ENCODE measurements around the gene CCDC85C. TPM values are rescaled to one million over a fixed set of nuclear protein-coding genes. Genes with fewer than 3 reads are reported as not detected.

CCDC85C gene
- total and polyA plus RNA-seq, 2 of the 8 experiments (the other 6 are each of a cell fraction or from before 2014, with no cell fraction given) = 16.8 to 35.8 TPM

DNA sequence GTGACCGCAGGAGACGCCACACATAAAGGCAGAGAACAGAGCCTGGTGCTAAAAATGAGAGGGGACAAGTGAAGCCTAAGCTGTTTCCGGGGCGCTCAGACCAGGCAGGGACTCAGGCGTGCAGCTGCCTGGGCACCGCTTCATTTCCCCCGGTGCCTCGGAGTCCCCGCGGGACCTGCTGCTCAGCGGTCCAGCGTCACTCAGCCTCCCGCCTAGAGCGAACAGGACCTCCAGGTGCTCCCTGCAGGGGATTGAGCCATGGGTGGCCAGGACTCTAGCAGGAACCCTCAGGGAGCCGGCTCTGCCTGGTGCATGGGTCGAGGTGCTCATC is 31.0 kb downstream of the CCDC85C start:
- ChIA-PET POLR2A (ENCODE audit: partially characterized antibody) (interaction anchor here (1.5 to 1.7 kb wide), 2 partner anchors 11 to 57 kb away, joined by 3 read pairs; no protein-coding TSS in a partner anchor), CTCF (ENCODE audit: partially characterized antibody) (interaction anchor here (0.9 to 6.2 kb wide), 15 partner anchors 8 to 115 kb away, joined by 3 to 35 read pairs (median 4); no protein-coding TSS in a partner anchor)
- DNase-seq (ENCODE audit: low read depth in 1 of 2, low spot score in 2 of 2) (no peak), FAIRE-seq (no peak)
- no peak overlapping the region for H3K27ac ChIP-seq (ENCODE audit: low read depth, low read length)
- H3K9me3 ChIP-seq (ENCODE audit: insufficient read depth in 2 of 2, low read depth in 1 of 2, low read length in 1 of 2) = no peaks in the 10 kb centered on the region
- H2BK5ac ChIP-seq (ENCODE audit: low read depth, low read length) = no peak overlapping the region
- peak overlapping the region; percentile 81 for H4K8ac ChIP-seq (ENCODE audit: extremely low read depth, insufficient read depth, low read length)
- H3K79me2 ChIP-seq (ENCODE audit: control insufficient read depth in 1 of 2, insufficient read depth in 2 of 2, low read length in 2 of 2) = peaks cover 0 to 67% of the 10 kb centered on the region in 2 experiments; a peak in 3 of 4 replicates
- H3K23me2 ChIP-seq (ENCODE audit: low read depth, low read length) = no peaks in the 10 kb centered on the region
- no peak overlapping the region for H3K14ac ChIP-seq (ENCODE audit: insufficient read length)
- peak overlapping the region; percentile 90; the same call in 1 of the 2 replicates for H2AK5ac ChIP-seq (ENCODE audit: low read depth, low read length)
- no peak overlapping the region for H3K4ac ChIP-seq (replicated peaks; ENCODE audit: insufficient read length, low read depth, low read length)
- H2BK12ac ChIP-seq (ENCODE audit: low read depth, low read length) = 0 out of 2 replicates have a peak overlapping the region, but pooled peaks have one; percentile 70
- no peak overlapping the region; the same call in 1 of the 2 replicates for H2BK15ac ChIP-seq (ENCODE audit: low read length)
- peaks cover 40% of the 10 kb centered on the region for H3K79me1 ChIP-seq (ENCODE audit: low read depth, low read length)
- no peak overlapping the region for H3K4me2 ChIP-seq (ENCODE audit: insufficient read depth in 1 of 2, low read depth in 2 of 2, low read length in 2 of 2)
- no peak overlapping the region for H4K5ac ChIP-seq (ENCODE audit: insufficient read length, low read depth, low read length)
- no peak overlapping the region for H2AFZ ChIP-seq (ENCODE audit: low read length)
- H3K27me3 ChIP-seq (replicated peaks in 1 of 4; ENCODE audit: control insufficient read depth in 3 of 4, extremely low read depth in 1 of 4, insufficient read depth in 3 of 4, low read length in 3 of 4) = peaks cover 0 to 3% (median 0%) of the 10 kb centered on the region in 4 experiments; a peak in 2 of 7 replicates
- peak overlapping the region; percentile 72 for H4K91ac ChIP-seq (replicated peaks; ENCODE audit: insufficient read length, low read length)
- no peak overlapping the region; the same call in 1 of the 2 replicates for H3K18ac ChIP-seq (ENCODE audit: extremely low read depth, low read length)
- no peak overlapping the region for H2BK20ac ChIP-seq (ENCODE audit: low read length)
- 86% methylated on average over 16 of the region's 16 CpGs; no CpG with 5 or more reads in 1 of the 2 experiments for WGBS, 2 experiments (ENCODE audit: extremely low coverage in 1 of 2, insufficient coverage in 1 of 2, insufficient read length in 1 of 2, insufficient replicate concordance in 2 of 2, low coverage in 1 of 2, low lambda C conversion rate in 2 of 2, missing lambda C conversion rate in 1 of 2)
- no peaks in the 10 kb centered on the region for H3K36me3 ChIP-seq (ENCODE audit: control insufficient read depth in 2 of 4, insufficient read depth in 4 of 4, low read length in 3 of 4)
- H4K20me1 ChIP-seq (replicated peaks in 1 of 2; ENCODE audit: control insufficient read depth in 1 of 2, insufficient read depth in 2 of 2, low read length in 2 of 2) = peaks cover 17 to 38% of the 10 kb centered on the region in 2 experiments
- H3K9ac ChIP-seq (replicated peaks in 1 of 4; ENCODE audit: extremely low read depth in 1 of 4, low read depth in 3 of 4, low read length in 3 of 4) = no peak overlapping the region
- no peak overlapping the region for H3K23ac ChIP-seq (ENCODE audit: insufficient read length)
- H3K56ac ChIP-seq (replicated peaks; ENCODE audit: insufficient read length, low read depth, low read length) = no peak overlapping the region
- no peak overlapping the region for H2BK120ac ChIP-seq (replicated peaks; ENCODE audit: low read depth, low read length)
- peaks cover 28 to 79% (median 65%) of the 10 kb centered on the region in 4 experiments for H3K4me1 ChIP-seq (replicated peaks in 1 of 4; ENCODE audit: control insufficient read depth in 3 of 4, insufficient read depth in 4 of 4, low read length in 3 of 4)
- no peak overlapping the region for H3K4me3 ChIP-seq (ENCODE audit: extremely low read depth in 1 of 4, insufficient read depth in 2 of 4, low read depth in 3 of 4, low read length in 4 of 4)
- no peak for TF ChIP-seq RAD21 (IDR thresholded peaks at IDR 0.05 in 1 of 2, conservative IDR thresholded peaks at IDR 0.05 in 1 of 2; ENCODE audit: low read depth in 2 of 2, low read length in 2 of 2)
- no peak for TF ChIP-seq TAF7 (optimal IDR thresholded peaks at IDR 0.05; ENCODE audit: borderline replicate concordance, low read depth, low read length)
- TF ChIP-seq TCF12 (IDR thresholded peaks at IDR 0.05; ENCODE audit: low read depth, low read length) = no peak
- no peak for TF ChIP-seq CBX8 (IDR thresholded peaks at IDR 0.05; ENCODE audit: borderline replicate concordance, low read depth, low read length)
- no peak for TF ChIP-seq SP4 (IDR thresholded peaks at IDR 0.05; ENCODE audit: low read length)
- TF ChIP-seq JUN (IDR thresholded peaks at IDR 0.05; ENCODE audit: low read depth, low read length) = no peak
- no peak for TF ChIP-seq SRF (IDR thresholded peaks at IDR 0.05; ENCODE audit: low read depth, low read length)
- TF ChIP-seq HDAC6 (IDR thresholded peaks at IDR 0.05; ENCODE audit: low read depth, low read length) = no peak
- TF ChIP-seq GTF2F1 (IDR thresholded peaks at IDR 0.05; ENCODE audit: borderline replicate concordance, low read depth, low read length) = no peak
- TF ChIP-seq BACH1 (IDR thresholded peaks at IDR 0.05; ENCODE audit: low read length) = no peak
- TF ChIP-seq RNF2 (IDR thresholded peaks at IDR 0.05; ENCODE audit: borderline replicate concordance, low read depth, low read length, missing control alignments, poor library complexity, severe bottlenecking) = no peak
- TF ChIP-seq, protein P1, sequence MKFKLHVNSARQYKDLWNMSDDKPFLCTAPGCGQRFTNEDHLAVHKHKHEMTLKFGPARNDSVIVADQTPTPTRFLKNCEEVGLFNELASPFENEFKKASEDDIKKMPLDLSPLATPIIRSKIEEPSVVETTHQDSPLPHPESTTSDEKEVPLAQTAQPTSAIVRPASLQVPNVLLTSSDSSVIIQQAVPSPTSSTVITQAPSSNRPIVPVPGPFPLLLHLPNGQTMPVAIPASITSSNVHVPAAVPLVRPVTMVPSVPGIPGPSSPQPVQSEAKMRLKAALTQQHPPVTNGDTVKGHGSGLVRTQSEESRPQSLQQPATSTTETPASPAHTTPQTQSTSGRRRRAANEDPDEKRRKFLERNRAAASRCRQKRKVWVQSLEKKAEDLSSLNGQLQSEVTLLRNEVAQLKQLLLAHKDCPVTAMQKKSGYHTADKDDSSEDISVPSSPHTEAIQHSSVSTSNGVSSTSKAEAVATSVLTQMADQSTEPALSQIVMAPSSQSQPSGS (IDR thresholded peaks at IDR 0.05; ENCODE audit: low read length) = no peak

Measured in H1 (cell line).